ENCODE results near the gene ZNF782.

Gene ZNF782

GRCh38 chr9:96858018-96858573 lies 3.8 kb upstream of the ZNF782 start:
- peak; percentile 60 for ATAC-seq

GRCh38 chr9:96856363-96857286 lies 2.3 kb upstream of the ZNF782 start:
- no peak for TF ChIP-seq GLIS3 (CRISPR knock-in tag; IDR thresholded peaks at IDR 0.05)
- TF ChIP-seq BACH2 (CRISPR knock-in tag; IDR thresholded peaks at IDR 0.05; ENCODE audit: borderline replicate concordance) = no peak
- peak; percentile 71 for ATAC-seq

More at GRCh38 chr9:96858018-96858573, 3.8 kb upstream of the ZNF782 start:
- TF ChIP-seq ARNTL (CRISPR knock-in tag; IDR thresholded peaks at IDR 0.05; ENCODE audit: borderline replicate concordance, low read depth) (no peak), ZC3H10 (CRISPR knock-in tag; IDR thresholded peaks at IDR 0.05) (no peak), ZNF565 (CRISPR knock-in tag; conservative IDR thresholded peaks at IDR 0.05; ENCODE audit: low read depth) (no peak), TOX (CRISPR knock-in tag; IDR thresholded peaks at IDR 0.05; ENCODE audit: borderline replicate concordance) (no peak)

DNA sequence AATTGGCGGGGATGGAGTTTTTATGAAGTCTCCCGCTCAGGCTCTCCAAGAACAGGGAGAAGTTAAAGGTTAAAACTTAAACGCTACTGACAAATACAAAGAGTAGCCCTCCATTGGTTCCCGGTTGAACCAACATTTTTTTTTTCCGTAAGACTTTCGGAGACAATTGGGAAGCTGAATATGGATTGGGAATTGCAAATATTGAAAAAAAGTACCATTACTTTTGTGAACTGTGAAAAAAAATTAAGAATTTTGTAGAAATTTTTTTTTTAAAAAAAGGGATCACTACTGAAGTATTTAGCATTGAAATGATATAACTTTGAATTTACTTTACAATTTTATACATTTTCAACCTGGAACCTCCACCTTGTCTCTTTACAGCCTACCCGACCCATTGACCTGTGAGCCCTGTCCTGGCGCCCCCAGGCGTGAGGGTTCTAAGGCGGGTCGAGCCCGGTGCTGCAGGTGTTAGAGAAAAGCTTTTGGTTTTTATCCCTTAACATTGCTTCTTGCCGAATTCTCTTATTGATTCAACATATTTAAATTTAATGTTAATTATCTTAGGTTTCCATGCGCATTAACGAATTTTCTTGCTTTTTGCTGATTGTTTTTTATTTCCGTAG lies 448 bp upstream of the ZNF782 start:
- TF ChIP-seq ISL1 (CRISPR knock-in tag; IDR thresholded peaks at IDR 0.05) (no peak), ZFP3 (CRISPR knock-in tag; IDR thresholded peaks at IDR 0.05) (no peak), CSDC2 (CRISPR knock-in tag; IDR thresholded peaks at IDR 0.05) (no peak), ZNF565 (CRISPR knock-in tag; conservative IDR thresholded peaks at IDR 0.05; ENCODE audit: low read depth) (no peak), SNAI2 (CRISPR knock-in tag; IDR thresholded peaks at IDR 0.05) (no peak), ZNF8 (CRISPR knock-in tag; IDR thresholded peaks at IDR 0.05) (no peak), ZFP30 (CRISPR knock-in tag; IDR thresholded peaks at IDR 0.05) (no peak), CSRNP3 (CRISPR knock-in tag; IDR thresholded peaks at IDR 0.05) (no peak), TCF4 (CRISPR knock-in tag; IDR thresholded peaks at IDR 0.05; ENCODE audit: borderline replicate concordance) (no peak), ZNF70 (CRISPR knock-in tag; IDR thresholded peaks at IDR 0.05) (no peak), CREB5 (CRISPR knock-in tag; IDR thresholded peaks at IDR 0.05; ENCODE audit: low read depth) (no peak), ARNTL (CRISPR knock-in tag; IDR thresholded peaks at IDR 0.05; ENCODE audit: borderline replicate concordance, low read depth) (no peak), BACH2 (CRISPR knock-in tag; IDR thresholded peaks at IDR 0.05; ENCODE audit: borderline replicate concordance) (no peak), PPARA (CRISPR knock-in tag; IDR thresholded peaks at IDR 0.05; ENCODE audit: borderline replicate concordance) (no peak), ZC3H10 (CRISPR knock-in tag; IDR thresholded peaks at IDR 0.05) (no peak)
- TF ChIP-seq, protein P1, sequence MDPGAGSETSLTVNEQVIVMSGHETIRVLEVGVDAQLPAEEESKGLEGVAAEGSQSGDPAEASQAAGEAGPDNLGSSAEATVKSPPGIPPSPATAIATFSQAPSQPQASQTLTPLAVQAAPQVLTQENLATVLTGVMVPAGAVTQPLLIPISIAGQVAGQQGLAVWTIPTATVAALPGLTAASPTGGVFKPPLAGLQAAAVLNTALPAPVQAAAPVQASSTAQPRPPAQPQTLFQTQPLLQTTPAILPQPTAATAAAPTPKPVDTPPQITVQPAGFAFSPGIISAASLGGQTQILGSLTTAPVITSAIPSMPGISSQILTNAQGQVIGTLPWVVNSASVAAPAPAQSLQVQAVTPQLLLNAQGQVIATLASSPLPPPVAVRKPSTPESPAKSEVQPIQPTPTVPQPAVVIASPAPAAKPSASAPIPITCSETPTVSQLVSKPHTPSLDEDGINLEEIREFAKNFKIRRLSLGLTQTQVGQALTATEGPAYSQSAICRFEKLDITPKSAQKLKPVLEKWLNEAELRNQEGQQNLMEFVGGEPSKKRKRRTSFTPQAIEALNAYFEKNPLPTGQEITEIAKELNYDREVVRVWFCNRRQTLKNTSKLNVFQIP (CRISPR knock-in tag; IDR thresholded peaks at IDR 0.05; ENCODE audit: borderline replicate concordance, low read depth) = no peak
- TF ChIP-seq, protein P2, sequence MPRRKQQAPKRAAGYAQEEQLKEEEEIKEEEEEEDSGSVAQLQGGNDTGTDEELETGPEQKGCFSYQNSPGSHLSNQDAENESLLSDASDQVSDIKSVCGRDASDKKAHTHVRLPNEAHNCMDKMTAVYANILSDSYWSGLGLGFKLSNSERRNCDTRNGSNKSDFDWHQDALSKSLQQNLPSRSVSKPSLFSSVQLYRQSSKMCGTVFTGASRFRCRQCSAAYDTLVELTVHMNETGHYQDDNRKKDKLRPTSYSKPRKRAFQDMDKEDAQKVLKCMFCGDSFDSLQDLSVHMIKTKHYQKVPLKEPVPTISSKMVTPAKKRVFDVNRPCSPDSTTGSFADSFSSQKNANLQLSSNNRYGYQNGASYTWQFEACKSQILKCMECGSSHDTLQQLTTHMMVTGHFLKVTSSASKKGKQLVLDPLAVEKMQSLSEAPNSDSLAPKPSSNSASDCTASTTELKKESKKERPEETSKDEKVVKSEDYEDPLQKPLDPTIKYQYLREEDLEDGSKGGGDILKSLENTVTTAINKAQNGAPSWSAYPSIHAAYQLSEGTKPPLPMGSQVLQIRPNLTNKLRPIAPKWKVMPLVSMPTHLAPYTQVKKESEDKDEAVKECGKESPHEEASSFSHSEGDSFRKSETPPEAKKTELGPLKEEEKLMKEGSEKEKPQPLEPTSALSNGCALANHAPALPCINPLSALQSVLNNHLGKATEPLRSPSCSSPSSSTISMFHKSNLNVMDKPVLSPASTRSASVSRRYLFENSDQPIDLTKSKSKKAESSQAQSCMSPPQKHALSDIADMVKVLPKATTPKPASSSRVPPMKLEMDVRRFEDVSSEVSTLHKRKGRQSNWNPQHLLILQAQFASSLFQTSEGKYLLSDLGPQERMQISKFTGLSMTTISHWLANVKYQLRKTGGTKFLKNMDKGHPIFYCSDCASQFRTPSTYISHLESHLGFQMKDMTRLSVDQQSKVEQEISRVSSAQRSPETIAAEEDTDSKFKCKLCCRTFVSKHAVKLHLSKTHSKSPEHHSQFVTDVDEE (CRISPR knock-in tag; IDR thresholded peaks at IDR 0.05) = no peak
- no peak for ATAC-seq

GRCh38 chr9:96852676-96853075 lies 1.6 kb downstream of the ZNF782 start:
- no peak for ATAC-seq
- TF ChIP-seq, protein P2 (CRISPR knock-in tag; IDR thresholded peaks at IDR 0.05) = no peak
- TF ChIP-seq ZFP30 (CRISPR knock-in tag; IDR thresholded peaks at IDR 0.05) (no peak), RARB (CRISPR knock-in tag; IDR thresholded peaks at IDR 0.05) (no peak), CREB5 (CRISPR knock-in tag; IDR thresholded peaks at IDR 0.05; ENCODE audit: low read depth) (no peak), BACH2 (CRISPR knock-in tag; IDR thresholded peaks at IDR 0.05; ENCODE audit: borderline replicate concordance) (no peak), ZNF8 (CRISPR knock-in tag; IDR thresholded peaks at IDR 0.05) (no peak), CSDC2 (CRISPR knock-in tag; IDR thresholded peaks at IDR 0.05) (no peak), PPARA (CRISPR knock-in tag; IDR thresholded peaks at IDR 0.05; ENCODE audit: borderline replicate concordance) (no peak), TOX (CRISPR knock-in tag; IDR thresholded peaks at IDR 0.05; ENCODE audit: borderline replicate concordance) (no peak)
